HG03520 (cell line): ENCODE measurements around the gene SPATA9.
"Not testable (repeated sequence)": the region's sequence is repeated elsewhere in the genome, so short reads cannot be mapped to it uniquely, and the experiment has no call there.

Experiments
- ATAC-seq: cut with Tn5 transposase; IDR thresholded peaks from one replicate; pipeline ENCODE4 v1.9.1; 2021; ENCODE audit warnings: mild to moderate bottlenecking, moderate library complexity; ENCODE audit not compliant: unreplicated experiment

SPATA9 gene

GRCh38 chr5:95647886-95648860 lies 34.6 kb downstream of the SPATA9 start:
- ATAC-seq, result no peak

DNA sequence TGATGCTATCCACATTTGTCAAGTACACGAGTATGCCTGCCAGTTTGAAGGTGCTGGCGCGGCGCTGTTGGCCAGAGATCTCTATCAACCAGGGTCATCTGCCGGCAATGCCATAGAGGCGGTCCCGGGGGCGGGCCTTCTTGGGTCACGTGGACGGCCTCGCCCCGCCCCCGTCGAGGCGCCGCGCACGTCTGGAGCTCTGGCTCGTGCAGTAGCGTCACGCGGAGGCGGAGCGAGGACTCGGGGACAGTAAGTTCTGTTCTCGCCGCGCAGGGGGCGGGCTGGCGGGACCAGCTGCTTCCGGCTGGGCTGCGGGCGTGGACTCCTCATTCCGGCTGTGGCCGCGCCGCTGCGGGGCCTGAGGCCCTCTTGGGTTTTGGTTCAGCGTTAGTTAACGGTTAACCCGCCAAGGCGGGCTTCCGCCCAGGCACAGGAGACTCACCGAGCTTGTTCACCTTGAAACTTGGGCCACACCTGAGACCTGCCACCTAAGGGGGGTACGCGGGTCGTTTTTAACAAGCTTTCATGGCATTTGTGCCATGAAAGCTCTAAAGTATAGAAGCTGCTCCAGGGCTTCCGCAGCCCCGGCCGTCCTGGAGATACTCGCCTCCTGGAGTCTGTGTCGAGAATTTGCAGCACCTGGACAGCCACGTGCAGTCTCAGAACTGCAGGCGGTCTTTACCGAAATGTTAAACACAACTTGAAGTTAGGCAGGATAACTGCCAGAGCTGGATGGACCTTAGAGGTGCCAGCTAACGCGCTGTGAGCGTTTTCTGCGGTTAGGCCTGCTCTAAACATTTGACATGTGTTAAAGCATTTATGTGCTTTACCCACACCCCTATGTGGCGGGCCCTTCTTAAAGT lies 36.0 kb downstream of the SPATA9 start, which contains the start of gene RFESD:
RFESD (plus strand) TSS at position 209 of the 863 bp plus-strand sequence. CDS start 5,495 bp downstream, outside the sequence.
- peak; percentile 92 for ATAC-seq

DNA sequence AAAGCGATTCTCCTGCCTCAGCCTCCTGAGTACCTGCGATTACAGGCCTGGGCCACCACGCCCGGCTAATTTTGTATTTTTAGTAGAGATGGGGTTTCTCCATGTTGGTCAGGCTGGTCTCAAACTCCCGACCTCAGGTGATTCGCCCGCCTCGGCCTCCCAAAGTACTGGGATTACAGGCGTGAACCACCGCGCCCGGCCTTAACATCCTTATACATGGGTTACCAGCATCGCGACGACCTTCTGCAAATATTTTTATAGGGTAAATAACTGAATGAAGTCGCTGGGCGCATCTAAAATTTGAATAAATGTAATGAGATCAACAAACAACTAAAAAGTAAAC lies 36.6 kb downstream of the SPATA9 start:
- not testable (repeated sequence) for ATAC-seq

DNA sequence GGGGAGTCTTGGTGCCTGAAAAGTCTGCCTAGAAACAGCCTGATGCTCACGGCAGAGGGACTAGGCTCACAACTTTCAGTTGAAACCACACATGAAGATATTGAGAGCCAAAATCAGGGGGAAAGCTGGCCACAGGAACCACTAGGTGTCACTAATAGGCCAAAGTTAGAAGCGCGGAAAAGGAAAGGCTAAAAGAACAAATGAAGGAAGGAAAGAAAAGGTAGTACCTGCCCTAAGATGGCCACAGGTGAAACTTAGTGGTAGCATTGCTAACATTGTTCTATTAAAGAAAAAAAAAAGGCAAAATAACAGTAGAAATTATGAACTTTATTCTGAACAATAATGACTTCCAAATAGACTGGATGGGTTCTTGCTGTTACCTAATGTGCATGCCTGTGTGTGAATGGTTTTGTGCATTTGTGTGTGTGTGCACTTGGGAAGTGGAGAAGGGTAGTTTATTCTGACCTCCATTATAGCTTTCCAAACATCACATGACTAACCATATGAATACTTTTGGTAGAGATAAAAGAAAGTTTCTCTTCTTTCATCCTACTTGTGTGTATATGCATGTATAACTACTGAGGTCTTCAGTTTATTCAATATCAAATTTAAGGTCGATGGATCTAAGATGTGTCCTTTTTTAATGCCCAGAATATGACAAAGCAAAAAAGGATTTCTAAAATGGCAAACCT lies 38.3 kb downstream of the SPATA9 start:
- peak; percentile 47 for ATAC-seq

GRCh38 chr5:95643152-95643551 lies 39.6 kb downstream of the SPATA9 start:
- no peak for ATAC-seq

DNA sequence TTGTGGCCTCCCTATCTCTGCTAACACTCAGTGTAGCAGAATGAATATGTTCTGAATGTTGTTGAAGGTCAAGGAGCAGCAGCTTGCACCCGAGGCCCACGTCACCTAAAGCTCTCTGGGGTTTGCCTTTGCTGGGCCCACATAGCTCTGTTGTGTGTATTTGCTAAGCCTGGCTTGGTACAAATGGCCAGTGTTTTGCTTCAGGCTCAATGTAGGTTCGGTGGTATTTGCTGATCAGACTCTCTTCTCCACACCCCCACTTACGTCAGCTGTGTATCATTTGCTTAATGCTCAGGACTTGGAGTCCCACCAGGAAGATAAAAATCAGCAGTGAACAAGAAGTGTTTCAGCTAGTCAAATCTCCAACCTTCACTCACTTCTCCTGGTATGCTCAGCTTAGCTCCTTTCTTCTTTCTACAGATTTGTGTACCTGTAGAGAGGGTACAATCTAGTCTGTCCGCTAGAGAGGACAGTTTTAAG lies 41.0 kb downstream of the SPATA9 start:
- ATAC-seq, result no peak

DNA sequence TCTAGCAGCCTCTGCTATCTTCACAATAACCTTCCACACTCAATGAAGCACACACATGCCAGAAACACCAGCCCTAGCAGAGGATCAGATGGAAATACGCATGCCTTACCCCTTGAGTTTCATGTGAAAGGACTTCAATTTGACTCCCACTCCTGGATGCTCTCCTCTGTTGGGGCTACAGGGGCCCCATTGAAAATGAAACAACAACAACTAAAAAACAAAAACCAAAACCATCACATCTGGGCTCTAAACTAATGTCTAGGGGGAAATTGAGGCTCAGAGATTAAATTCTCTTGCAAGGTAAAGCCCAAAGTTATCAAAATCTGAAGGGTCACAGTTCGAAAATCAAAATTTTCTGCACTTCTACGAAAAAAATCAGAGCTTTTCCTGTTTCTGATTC lies 44.2 kb downstream of the SPATA9 start:
- ATAC-seq, result no peak

DNA sequence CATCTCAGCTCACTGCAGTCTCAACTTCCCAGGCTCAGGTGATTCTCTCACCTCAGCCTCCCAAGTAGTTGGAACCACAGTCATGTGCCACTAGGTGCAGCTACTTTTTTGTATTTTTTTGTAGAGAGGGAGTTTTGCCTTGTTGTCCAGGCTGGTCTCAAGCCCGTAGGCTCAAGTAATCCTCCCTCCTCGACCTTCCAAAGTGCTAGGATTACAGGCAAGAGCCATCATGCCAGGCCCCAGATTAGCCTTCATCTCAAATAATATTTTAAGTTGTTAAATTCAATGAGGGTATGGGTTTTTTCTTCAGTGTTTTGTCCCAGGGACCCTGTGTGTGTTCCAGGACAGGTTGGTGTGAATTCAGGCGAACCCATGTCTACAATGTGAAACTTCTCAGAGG lies 48.7 kb downstream of the SPATA9 start:
- ATAC-seq, result no peak

- ATAC-seq, result no peak
These were observed 49.1 kb downstream of the SPATA9 start for GRCh38 chr5:95633671-95634070.

DNA sequence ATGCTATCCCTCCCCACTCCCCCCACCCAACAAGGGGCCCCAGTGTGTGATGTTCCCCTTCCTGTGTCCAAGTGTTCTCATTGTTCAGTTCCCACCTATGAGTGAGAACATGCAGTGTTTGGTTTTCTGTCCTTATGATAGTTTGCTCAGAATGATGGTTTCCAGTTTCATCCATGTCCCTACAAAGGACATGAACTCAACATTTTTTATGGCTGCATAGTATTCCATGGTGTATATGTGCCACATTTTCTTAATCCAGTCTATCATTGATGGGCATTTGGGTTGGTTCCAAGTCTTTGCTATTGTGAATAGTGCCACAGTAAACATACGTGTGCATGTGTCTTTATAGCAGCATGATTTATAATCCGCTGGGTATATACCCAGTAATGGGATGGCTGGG lies 49.8 kb downstream of the SPATA9 start:
- ATAC-seq, result not testable (repeated sequence)

GRCh38 chr5:95631991-95632675 lies 50.7 kb downstream of the SPATA9 start:
- peak; percentile 81 for ATAC-seq

GRCh38 chr5:95631255-95631958 lies 51.4 kb downstream of the SPATA9 start:
- ATAC-seq, result no peak

- no peak for ATAC-seq
These were observed 52.3 kb downstream of the SPATA9 start for GRCh38 chr5:95630394-95630917.

DNA sequence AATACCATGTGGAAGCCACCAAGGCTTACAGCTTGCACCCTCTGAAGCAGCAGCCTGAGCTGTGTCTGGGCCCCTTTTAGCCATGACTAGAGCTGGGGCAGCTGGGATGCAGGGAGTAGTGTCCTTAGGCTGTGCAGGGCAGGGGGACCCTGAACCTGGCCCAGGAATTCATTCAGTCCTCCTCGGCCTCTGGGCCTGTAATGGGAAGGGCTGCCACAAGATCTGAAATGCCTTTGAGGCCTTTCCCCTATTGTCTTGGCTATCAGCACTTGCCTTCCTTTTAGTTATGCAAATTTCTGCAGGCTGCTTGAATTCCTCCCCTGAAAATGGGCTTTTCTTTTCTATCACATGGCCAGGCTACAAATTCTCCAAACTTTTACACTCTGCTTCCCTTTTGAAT lies 53.9 kb downstream of the SPATA9 start:
- ATAC-seq, result no peak

- no peak for ATAC-seq
These were observed 54.6 kb downstream of the SPATA9 start for GRCh38 chr5:95627971-95628810.

GRCh38 chr5:95626701-95627100 lies 56.1 kb downstream of the SPATA9 start:
- ATAC-seq, result no peak

- ATAC-seq, result no peak
These were observed 58.4 kb downstream of the SPATA9 start for GRCh38 chr5:95624368-95624767.

DNA sequence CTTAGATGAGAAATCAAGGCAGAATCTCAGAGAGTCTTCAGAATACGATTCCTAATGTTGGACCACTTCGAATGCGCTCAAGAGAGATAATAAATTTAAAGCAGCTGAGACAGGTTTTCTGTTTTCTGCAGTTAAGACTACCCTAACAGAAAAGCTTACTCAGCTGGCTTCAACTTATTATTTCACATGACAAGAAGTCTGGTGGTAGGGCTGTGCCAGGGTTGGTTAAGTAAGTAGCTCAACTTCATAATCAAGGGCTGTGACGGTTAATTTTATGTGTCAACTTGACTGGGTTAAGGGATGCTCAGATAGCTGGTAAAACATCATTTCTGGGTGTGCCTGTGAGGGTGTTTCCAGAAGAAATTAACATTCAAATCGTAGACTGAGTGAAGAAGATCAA lies 59.1 kb downstream of the SPATA9 start:
- ATAC-seq, result no peak
